DOHH2 (cell line): ENCODE measurements around the gene UNC45A.

Source experiments
- H3F3A ChIP-seq: fragments of 200-600 bp; sonication (generic), shearing (Covaris generic); 2 replicates; pipeline ENCODE4 v1.6.0; 2016; ENCODE audit warnings: antibody characterized with exemption, mild to moderate bottlenecking; ENCODE audit not compliant: control insufficient read depth, insufficient read depth
- H3K27ac ChIP-seq: fragments of 200-600 bp; sonication (generic); 2 replicates; pipeline ENCODE4 v1.5.1; 2014; ENCODE audit warnings: low read depth, mild to moderate bottlenecking, low read length, moderate library complexity
- H3K27me3 ChIP-seq: fragments of 200-600 bp; sonication (generic); 2 replicates; pipeline ENCODE4 v1.6.1; 2014; ENCODE audit warnings: mild to moderate bottlenecking, low read length, mixed read lengths; ENCODE audit not compliant: control insufficient read depth
- H3K36me3 ChIP-seq: fragments of 200-600 bp; sonication (generic); 2 replicates; pipeline ENCODE4 v1.6.1; 2014; ENCODE audit warnings: mild to moderate bottlenecking, low read length, moderate library complexity, mixed read lengths; ENCODE audit not compliant: control insufficient read depth
- H3K4me1 ChIP-seq: fragments of 200-600 bp; sonication (generic); 2 replicates; pipeline ENCODE4 v1.6.1; 2014; ENCODE audit warnings: mild to moderate bottlenecking, low read length, mixed read lengths; ENCODE audit not compliant: control insufficient read depth
- H3K4me2 ChIP-seq: fragments of 200-600 bp; sonication (generic); 2 replicates; pipeline ENCODE4 v1.6.0; 2014; ENCODE audit warnings: mild to moderate bottlenecking, low read length, moderate library complexity
- H3K4me3 ChIP-seq: fragments of 200-600 bp; sonication (generic); 2 replicates; pipeline ENCODE4 v1.5.1; 2014; ENCODE audit warnings: mild to moderate bottlenecking, low read length, mixed read lengths
- H3K79me2 ChIP-seq: fragments of 200-600 bp; sonication (generic); 2 replicates; pipeline ENCODE4 v1.6.1; 2014; ENCODE audit warnings: mild to moderate bottlenecking, low read length, mixed read lengths; ENCODE audit not compliant: control insufficient read depth
- H3K9me2 ChIP-seq: fragments of 200-600 bp; sonication (generic); replicated peaks from 2 replicates; pipeline ENCODE4 v1.6.1; 2014; ENCODE audit warnings: mild to moderate bottlenecking, low read length, mixed read lengths; ENCODE audit not compliant: control insufficient read depth
- H3K9me3 ChIP-seq: fragments of 200-600 bp; sonication (generic); 2 replicates; pipeline ENCODE4 v1.6.1; 2014; ENCODE audit warnings: antibody characterized with exemption, low read length, mixed read lengths; ENCODE audit not compliant: control insufficient read depth, insufficient read depth
- H4K20me1 ChIP-seq: fragments of 200-600 bp; sonication (generic); 2 replicates; pipeline ENCODE4 v1.6.0; 2014; ENCODE audit warnings: low read depth, mild to moderate bottlenecking, antibody characterized with exemption, low read length, moderate library complexity; ENCODE audit not compliant: control insufficient read depth, insufficient read depth
- EZH2phosphoT487 ChIP-seq: fragments of 200-600 bp; sonication (generic); IDR thresholded peaks from 2 replicates; pipeline ENCODE4 v1.6.1; 2017; ENCODE audit warnings: borderline replicate concordance, mild to moderate bottlenecking, antibody characterized with exemption, low read length, moderate library complexity, mixed read lengths
- TF ChIP-seq, protein P1 (sequence below): fragments of 200-600 bp; sonication (generic); IDR thresholded peaks from one replicate; pipeline ENCODE4 v1.5.1; 2014; ENCODE audit warnings: antibody characterized with exemption, mild to moderate bottlenecking, low read depth, low read length; ENCODE audit not compliant: poor library complexity, severe bottlenecking

Gene UNC45A

GRCh38 chr15:90998737-90999136, 63.7 kb downstream of the UNC45A start:
- H3K79me2 ChIP-seq, result peaks cover 29% of the 10 kb centered on the region
- no peaks in the 10 kb centered on the region for H3K9me2 ChIP-seq
- no peak overlapping the region for H3K27ac ChIP-seq
- no peak overlapping the region for H3K4me3 ChIP-seq
- no peak for TF ChIP-seq EZH2phosphoT487
- TF ChIP-seq, protein P1, sequence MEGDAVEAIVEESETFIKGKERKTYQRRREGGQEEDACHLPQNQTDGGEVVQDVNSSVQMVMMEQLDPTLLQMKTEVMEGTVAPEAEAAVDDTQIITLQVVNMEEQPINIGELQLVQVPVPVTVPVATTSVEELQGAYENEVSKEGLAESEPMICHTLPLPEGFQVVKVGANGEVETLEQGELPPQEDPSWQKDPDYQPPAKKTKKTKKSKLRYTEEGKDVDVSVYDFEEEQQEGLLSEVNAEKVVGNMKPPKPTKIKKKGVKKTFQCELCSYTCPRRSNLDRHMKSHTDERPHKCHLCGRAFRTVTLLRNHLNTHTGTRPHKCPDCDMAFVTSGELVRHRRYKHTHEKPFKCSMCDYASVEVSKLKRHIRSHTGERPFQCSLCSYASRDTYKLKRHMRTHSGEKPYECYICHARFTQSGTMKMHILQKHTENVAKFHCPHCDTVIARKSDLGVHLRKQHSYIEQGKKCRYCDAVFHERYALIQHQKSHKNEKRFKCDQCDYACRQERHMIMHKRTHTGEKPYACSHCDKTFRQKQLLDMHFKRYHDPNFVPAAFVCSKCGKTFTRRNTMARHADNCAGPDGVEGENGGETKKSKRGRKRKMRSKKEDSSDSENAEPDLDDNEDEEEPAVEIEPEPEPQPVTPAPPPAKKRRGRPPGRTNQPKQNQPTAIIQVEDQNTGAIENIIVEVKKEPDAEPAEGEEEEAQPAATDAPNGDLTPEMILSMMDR, result no peak
- H3F3A ChIP-seq, result no peaks in the 10 kb centered on the region
- peaks cover 9% of the 10 kb centered on the region for H3K4me1 ChIP-seq
- no peaks in the 10 kb centered on the region for H3K9me3 ChIP-seq
- H3K27me3 ChIP-seq, result no peaks in the 10 kb centered on the region
- H4K20me1 ChIP-seq, result 0 out of 2 replicates have a peak, but pooled peaks cover 3% of the 10 kb centered on the region
- no peak overlapping the region for H3K4me2 ChIP-seq
- H3K36me3 ChIP-seq, result peaks cover 65% of the 10 kb centered on the region

DNA sequence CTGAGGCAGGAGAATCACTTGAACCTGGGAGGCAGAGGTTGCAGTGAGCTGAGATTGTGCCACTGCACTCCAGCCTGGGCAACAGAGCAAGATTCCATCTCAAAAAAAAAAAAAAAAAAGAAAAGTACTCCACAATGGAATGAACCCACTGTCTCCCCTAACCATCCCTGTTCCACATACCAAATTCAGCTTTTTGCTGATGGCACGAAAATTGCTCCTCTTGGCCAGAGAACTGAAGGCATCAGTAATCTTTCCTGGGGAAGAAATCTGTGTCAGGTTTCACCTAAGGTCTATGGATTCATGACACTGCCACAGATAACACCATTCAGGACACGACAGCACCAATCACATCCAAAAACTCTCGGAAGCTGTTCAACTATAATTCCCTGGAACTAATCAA, 66.1 kb downstream of the UNC45A start:
- peaks cover 3% of the 10 kb centered on the region; the same call in 1 of the 2 replicates for H4K20me1 ChIP-seq
- H3K9me3 ChIP-seq, result no peaks in the 10 kb centered on the region
- peaks cover 74% of the 10 kb centered on the region for H3K36me3 ChIP-seq
- H3K4me1 ChIP-seq, result no peaks in the 10 kb centered on the region; the same call in 1 of the 2 replicates
- no peaks in the 10 kb centered on the region for H3K9me2 ChIP-seq
- H3K4me3 ChIP-seq, result no peak overlapping the region
- H3K79me2 ChIP-seq, result peaks cover 6% of the 10 kb centered on the region
- no peak for TF ChIP-seq EZH2phosphoT487
- TF ChIP-seq, protein P1, result no peak
- H3K27ac ChIP-seq, result no peak overlapping the region
- no peaks in the 10 kb centered on the region for H3F3A ChIP-seq
- H3K4me2 ChIP-seq, result no peak overlapping the region
- no peaks in the 10 kb centered on the region for H3K27me3 ChIP-seq
